SHP77 (cell line): ENCODE data around the gene LELP1.

Source experiments
- DNase-seq, 2 experiments: peaks; one replicate each; lab custom pipeline; 2025; lab: John Stamatoyannopoulos, UW

LELP1 gene

DNA sequence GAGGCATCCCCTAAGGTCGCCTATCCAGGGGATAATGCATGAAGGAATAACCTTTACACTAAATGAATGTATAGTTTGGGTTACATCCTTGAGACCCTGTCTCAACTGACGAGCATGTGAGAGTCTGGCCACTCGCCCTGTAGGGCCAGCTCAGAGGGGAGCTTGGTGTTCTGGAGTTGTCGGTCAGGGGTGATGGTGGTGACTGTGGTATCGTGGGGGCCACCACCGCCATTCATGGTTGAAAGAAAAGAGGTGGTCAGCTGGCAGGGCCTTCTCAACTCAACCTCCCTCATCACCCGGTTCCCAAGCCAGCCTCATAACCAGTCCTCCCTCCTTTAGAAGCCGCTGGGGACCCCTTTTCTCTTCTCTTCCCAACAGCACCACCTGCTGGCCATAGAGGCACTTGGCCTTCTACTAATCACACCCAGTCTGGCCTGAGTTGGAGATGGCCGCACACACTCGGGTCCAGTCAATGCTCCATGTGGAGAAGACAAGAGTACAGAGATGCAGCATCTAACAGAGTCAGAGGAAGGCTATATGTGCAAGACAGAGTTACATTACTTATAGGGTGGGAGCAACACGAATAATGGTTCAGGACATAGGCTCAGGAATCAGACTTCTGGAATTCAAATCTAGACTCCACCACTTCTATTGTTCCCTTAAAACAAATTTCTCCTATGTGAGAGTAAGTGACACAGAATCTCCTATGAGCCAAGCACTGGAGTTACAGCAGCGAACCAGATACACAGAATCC is 26.0 kb downstream of the LELP1 start:
- peak; percentile 34 to 43 for DNase-seq

- DNase-seq = no peak
Observed at GRCh38 chr1:153231363-153231762, 28.1 kb downstream of the LELP1 start.

- no peak for DNase-seq
Observed at GRCh38 chr1:153231785-153232184, 28.6 kb downstream of the LELP1 start.

- DNase-seq = no peak
Observed at GRCh38 chr1:153232553-153232952, 29.3 kb downstream of the LELP1 start.

DNA sequence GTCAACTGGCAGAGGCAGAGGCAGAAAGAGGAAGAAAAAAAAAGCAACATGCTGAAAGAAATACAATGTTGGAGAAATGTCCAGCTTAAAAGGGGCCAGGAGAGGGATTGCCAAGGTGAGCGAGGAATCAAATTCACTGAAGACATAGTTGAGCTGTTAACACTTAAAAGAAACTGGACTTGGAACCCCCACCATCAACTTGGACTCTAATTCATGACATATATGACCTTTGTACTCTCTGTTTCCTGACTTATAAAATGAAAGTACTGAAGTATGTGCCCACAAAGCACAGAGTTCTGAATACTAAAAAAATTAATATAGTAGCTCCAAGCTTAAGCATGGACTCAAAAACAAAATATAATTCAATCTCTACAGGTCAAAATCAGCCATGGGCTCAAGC is 30.2 kb downstream of the LELP1 start:
- DNase-seq = no peak

DNA sequence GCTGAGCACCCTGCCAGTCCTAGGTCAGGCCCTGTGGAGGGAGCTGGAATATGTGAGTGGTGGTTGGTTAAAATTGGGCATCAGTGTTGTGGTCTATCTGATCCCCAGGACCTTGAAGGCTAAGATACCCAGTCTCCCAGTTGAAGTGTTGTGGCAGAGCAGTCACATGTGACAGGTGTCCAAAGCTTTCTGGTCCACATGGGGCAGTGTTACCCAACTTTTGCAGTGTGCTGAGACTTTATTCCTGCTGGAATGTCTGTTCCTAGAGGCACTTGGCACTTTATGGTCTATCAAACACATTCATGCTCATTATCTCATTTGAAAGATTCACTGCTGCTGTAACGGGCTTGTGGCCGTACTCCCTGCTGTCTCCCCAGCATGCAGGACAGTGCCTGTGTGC is 35.3 kb downstream of the LELP1 start:
- DNase-seq = no peak

DNA sequence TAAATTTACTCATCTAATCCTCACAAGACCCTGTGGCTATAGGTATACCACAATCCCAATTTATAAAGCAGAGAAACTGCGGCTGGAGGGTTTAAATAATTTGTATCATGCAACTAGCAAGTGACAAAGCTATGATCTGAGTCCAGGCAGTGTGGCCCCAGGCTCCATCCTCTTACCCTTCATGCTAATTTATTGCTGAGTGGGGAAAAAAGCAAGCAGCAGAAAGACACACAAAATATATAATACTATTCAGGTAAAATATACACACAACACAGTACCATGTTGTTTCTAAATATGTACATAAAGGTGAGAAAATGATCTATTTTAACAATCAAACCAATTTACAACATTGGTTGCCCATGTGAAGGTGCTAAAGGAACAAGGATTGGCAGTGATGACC is 38.9 kb downstream of the LELP1 start:
- DNase-seq = no peak

- no peak for DNase-seq
Observed at GRCh38 chr1:153245466-153245865, 42.2 kb downstream of the LELP1 start.

GRCh38 chr1:153246018-153246417 is 42.8 kb downstream of the LELP1 start:
- no peak for DNase-seq

DNA sequence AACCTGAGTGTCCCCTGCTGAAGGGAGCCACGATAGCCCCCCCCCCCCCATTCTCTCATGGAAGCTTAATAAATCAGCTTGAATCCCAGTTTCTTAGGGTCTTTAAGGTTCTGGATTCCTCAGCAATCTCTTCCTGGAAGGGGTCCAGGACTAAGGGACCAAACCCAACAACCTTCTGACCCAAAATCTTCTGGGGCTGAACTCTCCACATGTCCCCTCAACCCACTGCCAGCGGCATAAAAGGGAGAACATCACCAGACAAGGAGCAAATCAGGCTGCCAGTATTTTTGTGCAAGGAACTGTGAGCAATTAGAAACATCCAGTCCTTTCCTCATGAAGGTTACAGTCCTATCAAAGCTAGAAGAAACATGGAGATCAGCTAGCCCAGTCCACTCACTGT is 43.6 kb downstream of the LELP1 start:
- no peak for DNase-seq

GRCh38 chr1:153248176-153248879 is 45.1 kb downstream of the LELP1 start:
- DNase-seq = no peak

DNA sequence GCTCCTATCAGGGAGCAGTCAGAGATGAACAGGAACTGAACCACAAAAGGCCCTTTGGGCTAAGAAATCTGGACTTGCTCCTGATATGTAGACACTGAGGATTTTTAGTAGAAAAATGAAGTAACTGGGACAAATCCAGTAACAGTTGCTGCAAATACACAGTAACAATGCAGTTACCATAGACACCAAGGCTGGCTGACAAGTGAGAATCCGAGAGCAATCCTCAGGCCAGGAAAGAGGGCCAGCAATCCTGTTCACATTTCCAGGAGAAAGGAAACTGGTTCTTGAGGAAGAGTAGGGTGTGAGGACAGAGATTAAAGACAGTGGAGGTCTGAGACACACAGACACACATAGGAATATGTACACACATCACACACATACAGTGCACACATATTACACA is 46.9 kb downstream of the LELP1 start:
- no peak for DNase-seq

DNA sequence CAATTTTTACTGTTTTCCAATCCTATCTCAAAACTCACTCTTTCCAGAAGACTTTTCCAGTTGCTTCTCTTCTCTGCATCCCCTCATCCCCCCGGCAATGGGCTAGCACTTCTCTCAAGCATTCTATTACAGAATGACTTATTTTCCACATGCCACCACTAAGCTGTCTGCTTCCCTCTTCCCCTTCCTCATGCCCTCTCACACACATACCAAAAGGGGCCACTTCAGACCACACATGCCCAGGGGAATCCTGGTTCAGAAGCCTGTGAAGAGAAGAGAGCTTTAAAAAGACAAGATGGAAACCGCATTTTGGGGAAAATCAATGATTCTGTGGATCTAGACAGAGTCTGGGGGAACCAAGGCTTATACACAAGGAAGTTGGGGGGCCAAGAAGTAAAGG is 47.9 kb downstream of the LELP1 start:
- DNase-seq = no peak

DNA sequence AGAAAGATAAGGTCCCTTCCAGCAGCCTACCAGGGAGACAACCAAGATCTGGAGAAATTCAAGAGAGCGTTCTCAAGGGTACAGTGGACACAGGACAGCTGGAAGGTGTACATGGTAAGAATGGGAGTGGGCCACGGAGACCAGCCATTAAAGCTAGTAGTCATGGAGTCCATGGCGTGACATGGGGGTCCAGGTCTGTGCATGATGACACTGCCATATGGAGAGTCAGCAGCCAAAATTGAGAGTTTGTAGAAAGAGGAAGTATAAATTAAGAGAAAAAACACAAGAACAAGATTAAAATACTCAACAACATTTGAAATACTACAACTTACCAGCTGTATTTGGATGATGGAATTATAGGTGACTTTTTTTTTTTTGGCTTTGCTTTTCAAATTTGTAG is 48.3 kb downstream of the LELP1 start:
- no peak for DNase-seq

DNA sequence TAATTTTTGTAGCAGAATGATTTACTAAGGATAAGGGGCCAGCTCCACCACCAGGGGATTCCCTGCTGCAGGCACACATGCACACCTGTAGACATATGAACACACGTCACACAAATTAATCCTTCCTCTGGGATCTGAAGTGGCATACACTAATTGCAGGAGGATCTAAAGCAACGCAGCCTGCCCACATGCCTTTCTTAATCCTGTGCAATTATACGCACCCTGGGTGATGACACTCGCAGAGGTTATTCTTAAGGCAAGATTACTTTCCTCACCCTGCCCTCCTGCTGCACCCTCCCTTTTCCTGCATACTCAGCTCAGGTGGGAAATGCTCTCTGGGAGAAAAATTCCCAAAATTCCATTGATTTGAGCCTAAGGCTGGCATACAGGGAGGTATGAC is 48.8 kb downstream of the LELP1 start:
- DNase-seq = no peak

- no peak for DNase-seq
Observed at GRCh38 chr1:153253076-153253475, 49.8 kb downstream of the LELP1 start.

DNA sequence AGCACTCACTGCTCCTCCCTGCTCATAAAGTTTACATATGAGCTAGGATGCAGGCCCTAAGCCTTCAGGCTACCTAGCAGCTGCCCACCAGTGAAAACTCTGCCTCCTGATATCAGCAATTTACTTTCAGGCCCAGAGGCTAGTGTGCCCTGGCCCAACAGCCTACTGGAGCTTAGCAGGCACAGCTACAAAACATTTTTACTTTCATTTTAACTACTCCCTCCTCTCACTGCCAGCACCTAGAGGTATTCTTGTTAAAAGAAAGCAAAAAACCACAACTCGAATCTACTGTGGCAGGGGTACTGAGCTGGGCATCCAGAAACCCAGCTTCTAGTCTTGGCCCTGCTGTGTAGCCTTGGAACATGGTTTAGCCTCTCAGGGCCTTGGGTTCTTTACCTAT is 50.5 kb downstream of the LELP1 start:
- DNase-seq = no peak
